NB4 (cell line): ENCODE results near the gene CCDC91.

Experiments
- POLR2A ChIP-seq: IDR thresholded peaks from 2 replicates; pipeline ENCODE4 v1.6.1; 2011; ENCODE audit warnings: mild to moderate bottlenecking; ENCODE audit not compliant: insufficient read length; ENCODE audit errors: extremely low read depth
- TF ChIP-seq, protein P1 (sequence below): IDR thresholded peaks from one replicate; pipeline ENCODE4 v1.5.1; 2012; ENCODE audit warnings: low read depth, low read length
- TF ChIP-seq, protein P2 (sequence below): IDR thresholded peaks from 2 replicates; pipeline ENCODE4 v1.6.1; 2011; ENCODE audit warnings: low read depth, low read length

GRCh38 chr12:28231248-28231647 is 41.0 kb downstream of the CCDC91 start:
- no peak for TF ChIP-seq POLR2A
- TF ChIP-seq, protein P1, sequence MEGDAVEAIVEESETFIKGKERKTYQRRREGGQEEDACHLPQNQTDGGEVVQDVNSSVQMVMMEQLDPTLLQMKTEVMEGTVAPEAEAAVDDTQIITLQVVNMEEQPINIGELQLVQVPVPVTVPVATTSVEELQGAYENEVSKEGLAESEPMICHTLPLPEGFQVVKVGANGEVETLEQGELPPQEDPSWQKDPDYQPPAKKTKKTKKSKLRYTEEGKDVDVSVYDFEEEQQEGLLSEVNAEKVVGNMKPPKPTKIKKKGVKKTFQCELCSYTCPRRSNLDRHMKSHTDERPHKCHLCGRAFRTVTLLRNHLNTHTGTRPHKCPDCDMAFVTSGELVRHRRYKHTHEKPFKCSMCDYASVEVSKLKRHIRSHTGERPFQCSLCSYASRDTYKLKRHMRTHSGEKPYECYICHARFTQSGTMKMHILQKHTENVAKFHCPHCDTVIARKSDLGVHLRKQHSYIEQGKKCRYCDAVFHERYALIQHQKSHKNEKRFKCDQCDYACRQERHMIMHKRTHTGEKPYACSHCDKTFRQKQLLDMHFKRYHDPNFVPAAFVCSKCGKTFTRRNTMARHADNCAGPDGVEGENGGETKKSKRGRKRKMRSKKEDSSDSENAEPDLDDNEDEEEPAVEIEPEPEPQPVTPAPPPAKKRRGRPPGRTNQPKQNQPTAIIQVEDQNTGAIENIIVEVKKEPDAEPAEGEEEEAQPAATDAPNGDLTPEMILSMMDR, result no peak
- TF ChIP-seq, protein P2, sequence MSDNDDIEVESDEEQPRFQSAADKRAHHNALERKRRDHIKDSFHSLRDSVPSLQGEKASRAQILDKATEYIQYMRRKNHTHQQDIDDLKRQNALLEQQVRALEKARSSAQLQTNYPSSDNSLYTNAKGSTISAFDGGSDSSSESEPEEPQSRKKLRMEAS, result no peak
